Fibroblast of skin of right biceps (primary cell): ENCODE results near the gene MYO3B.
"Not testable (repeated sequence)": the region's sequence is repeated elsewhere in the genome, so short reads cannot be mapped to it uniquely, and the experiment has no call there.

Experiments
- DNase-seq: peaks from one replicate; pipeline ENCODE4 v3.0.0-alpha.2; 2013

Gene MYO3B

DNA sequence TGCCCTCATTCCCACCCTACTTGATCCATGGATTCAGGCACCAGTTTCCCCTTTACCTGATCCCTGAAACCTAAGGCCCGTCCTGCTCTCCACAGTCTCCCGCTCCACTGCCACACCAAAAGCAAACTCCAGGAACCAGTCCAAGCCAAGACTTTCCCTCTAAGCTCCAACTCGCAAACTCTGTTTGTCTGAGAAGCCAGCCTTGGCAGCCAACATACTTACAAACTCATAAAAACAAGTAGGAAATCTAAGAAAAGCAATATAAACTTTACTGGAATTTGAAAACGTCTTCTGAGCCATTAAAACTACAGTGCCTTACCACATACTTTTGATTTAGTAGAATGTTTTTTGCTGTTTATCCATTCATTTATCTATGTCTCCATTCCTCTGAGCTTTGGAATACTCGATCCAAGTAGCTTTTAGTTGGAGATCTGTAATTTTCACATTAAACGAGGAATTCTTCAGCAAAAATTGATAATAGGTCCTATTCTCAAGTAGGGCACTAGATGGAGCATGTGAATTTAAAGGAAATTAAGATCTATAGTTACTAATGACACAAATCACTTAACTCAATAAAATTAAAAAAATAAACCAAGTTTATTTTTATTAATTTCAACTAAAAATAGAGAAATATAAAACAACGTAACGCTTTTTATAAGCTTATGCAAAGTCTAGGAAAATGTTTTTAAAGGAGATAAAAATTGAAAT, 199.7 kb downstream of the MYO3B start:
- no peak for DNase-seq

- no peak for DNase-seq
Observed at GRCh38 chr2:170380267-170380666, 202.3 kb downstream of the MYO3B start.

- DNase-seq: no peak
Observed at GRCh38 chr2:170381678-170382077, 203.7 kb downstream of the MYO3B start.

GRCh38 chr2:170386554-170386953, 208.6 kb downstream of the MYO3B start:
- no peak for DNase-seq

DNA sequence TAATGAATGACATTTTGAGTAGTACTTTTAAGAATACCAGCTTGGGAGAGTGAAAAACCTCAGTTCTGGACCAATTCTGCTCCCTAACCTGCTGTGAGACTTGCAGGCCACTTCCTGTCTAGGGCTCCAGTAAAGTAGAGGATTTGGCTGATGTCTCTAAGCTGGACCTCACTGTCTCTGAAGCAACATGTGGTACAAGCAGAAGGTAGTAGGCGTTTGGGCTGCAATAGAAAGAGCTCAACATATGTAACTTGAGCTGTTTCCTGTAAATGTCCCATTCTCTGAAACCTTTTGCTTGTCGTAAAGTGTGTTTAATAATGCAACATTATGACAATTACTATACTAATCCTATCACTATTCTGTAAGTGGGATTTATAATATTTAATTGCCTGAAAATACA, 213.1 kb downstream of the MYO3B start:
- no peak for DNase-seq

- DNase-seq: no peak
Observed at GRCh38 chr2:170391697-170392096, 213.8 kb downstream of the MYO3B start.

DNA sequence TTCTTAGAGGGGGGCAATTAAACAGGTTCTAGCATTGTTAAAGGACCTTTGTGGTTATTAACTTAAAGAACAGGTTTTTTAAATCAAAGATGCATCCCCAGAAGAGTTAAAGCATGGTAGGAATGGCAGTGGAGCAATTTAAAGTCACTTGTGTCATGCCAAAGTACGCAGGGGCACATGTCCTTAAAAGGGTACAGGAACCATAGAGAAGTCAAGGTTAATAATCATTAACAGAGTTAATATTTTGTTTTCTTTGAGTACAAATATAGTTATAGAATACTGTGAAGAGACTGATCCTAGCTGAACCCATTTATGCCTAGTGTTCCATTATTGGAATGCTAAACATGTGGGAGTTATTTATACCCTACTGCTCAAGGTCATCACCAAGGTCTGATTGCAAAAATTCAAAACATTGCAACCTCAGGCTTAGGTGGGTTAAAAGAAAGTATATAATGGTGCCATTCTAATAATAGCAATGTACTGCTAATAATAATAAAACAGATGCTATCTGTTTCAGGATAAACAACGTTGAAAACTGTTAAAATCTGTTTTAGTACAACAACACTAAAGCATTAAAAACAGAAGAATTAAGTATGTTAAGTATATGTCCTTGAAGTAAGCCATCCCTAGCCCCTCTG, 216.0 kb downstream of the MYO3B start:
- no peak for DNase-seq

GRCh38 chr2:170394641-170395387, 216.9 kb downstream of the MYO3B start:
- DNase-seq: no peak

DNA sequence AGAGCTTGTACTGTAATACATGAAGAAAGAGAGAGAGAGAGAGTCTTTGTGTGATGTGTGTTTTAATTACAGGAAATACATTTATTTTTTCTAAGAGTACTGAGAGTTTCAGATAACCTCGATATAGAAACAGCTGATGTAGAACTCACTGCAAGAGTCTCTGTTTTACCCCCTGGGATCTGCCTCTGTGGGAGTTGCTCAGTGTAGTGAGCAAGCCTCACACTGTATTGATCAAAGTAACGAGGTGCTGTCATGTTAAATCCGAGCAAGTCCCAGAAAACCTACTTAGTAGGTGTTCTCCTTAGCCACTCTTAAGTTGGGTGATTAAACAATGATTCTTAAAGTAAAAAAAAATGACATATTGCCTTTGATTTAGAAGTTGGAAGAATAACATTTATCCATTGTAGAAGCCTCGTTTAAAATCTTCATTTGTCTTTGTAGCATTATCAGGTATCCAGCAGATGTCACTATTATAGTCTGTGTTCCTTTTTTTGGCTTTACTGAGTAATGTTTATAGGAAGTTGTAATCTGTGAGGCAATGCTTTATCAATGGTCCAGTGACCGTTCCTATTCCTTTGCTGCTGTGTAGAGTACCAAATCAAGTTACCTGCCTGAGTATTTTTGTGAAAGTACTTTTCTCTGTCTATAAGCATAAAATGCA, 219.0 kb downstream of the MYO3B start:
- peak; percentile 4 for DNase-seq

GRCh38 chr2:170401187-170401586, 223.2 kb downstream of the MYO3B start:
- DNase-seq: no peak

GRCh38 chr2:170404846-170405245, 226.9 kb downstream of the MYO3B start:
- no peak for DNase-seq

GRCh38 chr2:170405326-170405725, 227.4 kb downstream of the MYO3B start:
- DNase-seq: no peak

DNA sequence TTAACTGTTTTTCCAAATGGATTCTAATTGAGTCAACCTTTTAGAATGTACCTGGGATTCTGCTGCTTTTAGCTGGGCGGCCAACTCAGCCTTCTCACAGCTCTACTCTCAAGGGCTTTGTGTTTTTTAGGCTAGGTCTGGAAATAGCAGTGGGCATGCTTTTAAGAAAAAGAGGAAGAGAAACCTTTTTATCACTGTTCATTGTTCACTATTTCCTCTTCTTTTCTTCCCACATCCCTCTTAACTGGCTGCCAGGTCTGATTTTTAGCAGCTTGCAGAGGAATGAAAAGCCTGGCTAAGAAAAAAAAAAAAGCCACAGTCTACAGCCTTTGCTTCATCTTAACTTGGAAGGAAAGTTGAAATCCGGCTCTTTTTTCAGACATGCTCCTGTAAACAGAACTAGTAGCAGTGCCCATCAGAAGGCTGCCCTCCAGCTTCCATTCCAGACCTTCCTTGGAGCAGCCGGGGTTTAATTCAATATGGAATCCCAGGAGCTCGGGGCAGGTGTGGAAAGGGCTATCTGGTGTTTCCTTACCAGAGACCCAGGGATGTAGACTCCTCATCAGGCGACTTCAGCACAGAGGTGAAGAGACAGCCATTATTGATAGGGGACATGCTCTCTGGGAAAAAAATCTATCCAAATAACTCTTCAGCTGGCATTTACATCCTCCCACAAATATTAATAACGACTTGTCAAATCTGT, 230.7 kb downstream of the MYO3B start:
- no peak for DNase-seq

DNA sequence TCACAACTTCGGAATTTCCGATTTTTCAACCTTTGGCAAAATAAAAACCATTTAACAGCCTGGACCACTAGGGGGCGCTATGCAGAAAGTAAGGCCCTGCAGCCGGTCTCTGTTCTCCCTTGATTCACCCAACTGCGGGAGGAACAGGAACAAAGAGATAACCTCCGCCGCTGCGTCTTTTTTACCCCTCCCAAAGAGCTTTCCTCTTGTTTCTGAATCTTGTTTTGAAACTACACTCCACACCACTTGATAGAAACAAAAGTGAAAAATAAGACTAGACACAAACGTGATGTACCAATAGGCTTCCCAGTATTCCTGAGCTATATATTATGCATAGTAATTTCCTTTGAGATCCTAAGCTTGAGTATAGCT, 231.2 kb downstream of the MYO3B start:
- DNase-seq: peak; percentile 64

GRCh38 chr2:170411660-170412059, 233.7 kb downstream of the MYO3B start:
- no peak for DNase-seq

GRCh38 chr2:170420961-170421687, 243.2 kb downstream of the MYO3B start:
- peak; percentile 8 for DNase-seq

- DNase-seq: no peak
Observed at GRCh38 chr2:170423919-170424318, 246.0 kb downstream of the MYO3B start.

- DNase-seq: peak; percentile 55
Observed at GRCh38 chr2:170425281-170425751, 247.4 kb downstream of the MYO3B start.

DNA sequence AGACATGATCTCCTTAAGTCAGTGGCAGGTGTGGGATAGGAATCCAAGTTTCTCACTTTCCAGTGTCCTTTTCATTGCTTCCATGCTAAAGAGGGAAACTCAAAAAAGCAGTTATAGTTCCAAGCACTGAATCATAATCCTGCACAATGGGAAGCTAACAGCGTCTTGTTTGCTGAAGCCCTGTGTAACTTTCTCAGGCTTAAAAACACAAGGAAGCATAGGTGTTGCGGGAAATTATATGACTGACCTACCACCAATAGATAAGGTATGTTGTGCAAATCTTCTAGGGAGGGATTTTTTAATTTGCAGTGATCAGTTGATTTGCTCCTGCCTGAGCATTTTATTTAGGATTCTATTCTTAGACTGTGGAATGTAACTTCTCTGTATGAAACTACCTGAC, 250.9 kb downstream of the MYO3B start:
- no peak for DNase-seq

GRCh38 chr2:170432823-170433222, 254.9 kb downstream of the MYO3B start:
- DNase-seq: no peak

GRCh38 chr2:170433448-170433847, 255.5 kb downstream of the MYO3B start:
- DNase-seq: no peak

DNA sequence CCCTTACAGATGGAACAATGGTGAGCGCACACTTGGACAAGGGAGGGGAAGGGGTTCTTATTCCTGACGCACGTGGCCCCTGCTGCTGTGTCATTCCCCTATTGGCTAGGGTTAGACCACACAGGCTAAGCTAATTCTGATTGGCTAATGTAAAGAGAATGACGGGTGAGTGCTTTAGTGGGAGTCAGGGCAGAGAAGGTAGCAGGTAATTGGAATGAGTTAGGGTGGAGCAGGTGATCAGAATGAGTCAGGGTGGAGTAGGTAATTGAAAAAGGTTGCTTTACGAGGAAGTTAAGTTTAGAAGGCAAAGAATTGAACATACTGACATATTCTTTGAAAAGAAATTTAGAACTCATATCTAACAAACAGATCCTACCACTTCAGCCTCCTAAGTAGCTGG, 256.4 kb downstream of the MYO3B start:
- DNase-seq: not testable (repeated sequence)
